Astrocyte of the spinal cord (primary cell): ENCODE results near the gene AP3D1.

Experiments used
- DNase-seq: peaks from one replicate; pipeline ENCODE4 v3.0.0; 2011; ENCODE audit warnings: low read depth, low spot score
- H3K4me3 ChIP-seq: 2 replicates; pipeline ENCODE4 v1.5.1; 2011; ENCODE audit warnings: low read depth, mild to moderate bottlenecking, low read length, moderate library complexity
- CTCF ChIP-seq: IDR thresholded peaks from 2 replicates; pipeline ENCODE4 v1.5.1; 2012; ENCODE audit warnings: low read depth, mild to moderate bottlenecking, low read length, inconsistent platforms
- in situ Hi-C: cut with HindIII; loops from 2 replicates; pipeline ENCODE4 v1.10.0; 2017; ENCODE audit warnings: low sequenced_read_pairs

The AP3D1 gene

GRCh38 chr19:2084993-2085720 lies 66.2 kb downstream of the AP3D1 start:
- in situ Hi-C loops, result no loop called here
- no peak overlapping the region for H3K4me3 ChIP-seq
- TF ChIP-seq CTCF, result no peak
- no peak for DNase-seq

DNA sequence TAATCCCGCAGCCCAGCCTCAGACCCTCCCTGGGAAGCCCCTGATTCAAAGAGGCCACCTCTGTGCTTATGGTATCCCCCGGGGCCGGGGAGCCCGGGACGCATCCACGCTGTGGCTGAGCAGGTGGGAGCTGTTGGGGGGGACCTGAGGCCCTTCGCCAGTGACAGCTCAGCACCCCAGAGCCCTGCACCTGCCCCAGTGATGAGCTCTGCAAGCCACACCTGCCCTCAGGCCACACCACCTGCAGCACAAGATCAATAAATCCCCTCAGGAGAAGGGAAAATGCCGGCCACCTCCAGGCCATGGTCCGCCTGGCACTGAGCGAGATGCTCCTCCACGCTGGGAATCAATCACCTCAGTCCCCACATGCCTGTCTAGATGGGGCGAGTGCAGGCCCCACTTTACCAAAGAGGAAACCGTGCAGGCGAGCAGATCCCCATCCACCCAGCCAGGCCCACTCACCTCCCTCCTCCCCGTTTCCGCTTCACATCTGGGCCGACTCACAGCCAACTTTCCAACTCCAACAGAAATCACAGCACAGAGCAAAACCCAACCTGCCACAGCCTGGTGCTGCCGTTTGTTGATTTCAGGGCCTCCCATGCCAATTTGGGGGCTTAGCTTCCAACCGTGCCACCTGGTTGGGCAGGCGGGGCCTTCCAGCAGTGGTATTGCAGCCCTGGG lies 68.1 kb downstream of the AP3D1 start:
- no peak for TF ChIP-seq CTCF
- in situ Hi-C loops, result no loop called here
- H3K4me3 ChIP-seq, result no peak overlapping the region
- no peak for DNase-seq

DNA sequence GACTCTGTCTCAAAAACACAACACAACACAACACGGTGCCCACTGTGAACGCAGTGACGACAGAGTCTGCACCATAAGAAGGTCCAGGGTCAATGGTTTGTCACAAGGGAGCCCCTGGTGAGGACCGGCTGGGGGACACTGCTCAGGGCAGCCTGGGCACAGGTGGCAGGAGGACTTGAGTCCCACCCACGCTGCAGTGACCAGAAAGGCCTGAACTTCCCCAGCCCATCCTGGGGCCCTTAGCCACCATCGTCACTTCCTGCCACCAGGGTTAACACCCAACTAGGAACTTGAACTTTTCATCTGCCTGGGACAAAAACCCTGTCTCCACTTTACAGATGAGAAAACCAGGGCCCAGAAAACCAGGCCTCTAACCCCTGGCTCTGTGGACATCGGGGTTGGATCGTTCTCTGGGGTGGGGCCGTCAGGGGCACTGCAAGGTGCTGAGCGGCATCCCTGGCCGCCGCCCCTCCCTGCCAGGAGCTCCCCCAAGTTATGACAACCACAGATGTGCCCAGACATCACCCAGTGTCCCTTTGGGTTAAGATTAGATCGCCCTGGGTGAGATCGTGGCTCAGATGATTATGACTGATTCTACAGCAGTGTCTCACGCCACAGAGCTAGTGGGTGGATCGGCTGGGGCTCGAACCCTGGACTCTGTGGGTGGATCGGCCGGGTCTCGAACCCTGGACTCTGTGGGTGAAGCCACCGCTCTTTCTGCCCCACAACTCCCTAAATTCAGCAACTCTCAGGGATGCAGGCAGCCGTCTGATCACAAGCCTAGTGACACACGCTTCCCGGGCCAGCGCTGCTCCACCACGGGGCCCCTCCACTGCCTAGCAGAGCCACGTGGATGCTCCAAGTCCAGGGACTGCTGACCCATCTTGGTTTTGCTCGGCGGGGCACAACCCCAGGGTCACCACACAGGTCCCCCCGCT lies 69.2 kb downstream of the AP3D1 start:
- H3K4me3 ChIP-seq, result no peak overlapping the region
- no peak for TF ChIP-seq CTCF
- DNase-seq, result no peak
- in situ Hi-C loops, result no loop called here

DNA sequence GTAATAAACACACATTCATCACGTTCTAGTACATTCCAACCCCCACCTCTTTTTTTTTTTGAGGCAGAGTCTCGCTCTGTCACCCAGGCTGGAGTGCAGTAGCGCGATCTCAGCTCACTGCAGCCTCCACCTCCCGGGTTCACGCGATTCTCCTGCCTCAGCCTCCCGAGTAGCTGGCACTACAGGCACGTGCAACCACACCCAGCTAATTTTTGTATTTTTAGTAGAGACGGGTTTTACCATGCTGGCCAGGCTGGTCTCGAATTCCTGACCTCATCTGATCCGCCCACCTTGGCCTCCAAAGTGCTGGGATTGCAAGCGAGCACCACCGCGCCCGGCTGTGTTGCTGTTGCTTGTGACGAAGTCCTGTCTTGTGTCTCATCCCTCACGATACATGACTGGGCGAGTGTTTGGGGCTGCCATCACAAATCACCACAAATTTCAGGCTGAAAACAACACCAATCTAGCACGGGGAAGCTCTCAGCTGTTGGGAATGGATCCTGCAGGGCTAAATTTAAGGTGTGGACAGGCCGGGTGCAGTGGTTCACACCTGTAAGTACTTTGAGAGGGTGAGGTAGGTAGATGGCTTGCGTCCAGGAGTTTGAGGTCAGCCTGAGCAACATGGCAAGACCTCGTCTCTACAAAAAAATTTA lies 70.9 kb downstream of the AP3D1 start:
- in situ Hi-C loops, result no loop called here
- no peak for TF ChIP-seq CTCF
- H3K4me3 ChIP-seq, result no peak overlapping the region
- no peak for DNase-seq

- DNase-seq, result no peak
- no peak overlapping the region for H3K4me3 ChIP-seq
- in situ Hi-C loops, result no loop called here
- no peak for TF ChIP-seq CTCF
Measured at GRCh38 chr19:2079865-2080301, 71.5 kb downstream of the AP3D1 start.
